HG03442 (cell line): ENCODE results near the gene MPL.
"Not testable (repeated sequence)": the region's sequence is repeated elsewhere in the genome, so short reads cannot be mapped to it uniquely, and the experiment has no call there.

ENCODE experiments used
- ATAC-seq: cut with Tn5 transposase; IDR thresholded peaks from one replicate; pipeline ENCODE4 v1.9.1; 2021; ENCODE audit warnings: mild to moderate bottlenecking, moderate library complexity; ENCODE audit not compliant: unreplicated experiment

MPL gene

GRCh38 chr1:43370564-43370963 lies 32.9 kb downstream of the MPL start:
- ATAC-seq: no peak

GRCh38 chr1:43372172-43372571 lies 34.6 kb downstream of the MPL start:
- ATAC-seq: no peak

GRCh38 chr1:43373066-43373940 lies 35.7 kb downstream of the MPL start:
- no peak for ATAC-seq

- no peak for ATAC-seq
Observed at GRCh38 chr1:43376723-43377235, 39.2 kb downstream of the MPL start.

GRCh38 chr1:43377831-43378230 lies 40.2 kb downstream of the MPL start:
- no peak for ATAC-seq

GRCh38 chr1:43379476-43379875 lies 41.9 kb downstream of the MPL start:
- no peak for ATAC-seq

- ATAC-seq: no peak
Observed at GRCh38 chr1:43381612-43382011, 44.0 kb downstream of the MPL start.

- no peak for ATAC-seq
Observed at GRCh38 chr1:43382027-43382779, 44.6 kb downstream of the MPL start.

GRCh38 chr1:43383449-43383848 lies 45.8 kb downstream of the MPL start:
- ATAC-seq: no peak

GRCh38 chr1:43386676-43387075 lies 49.1 kb downstream of the MPL start:
- no peak for ATAC-seq

- ATAC-seq: no peak
Observed at GRCh38 chr1:43387976-43388599, 50.5 kb downstream of the MPL start.

GRCh38 chr1:43388613-43389012 lies 51.0 kb downstream of the MPL start:
- no peak for ATAC-seq

GRCh38 chr1:43389326-43390313 lies 52.0 kb downstream of the MPL start, which contains the start of the genes MED8 and SZT2:
MED8 (minus strand) TSS chr1:43389800; CDS start chr1:43389764, 36 bp downstream.
SZT2 (plus strand) TSS chr1:43389899; CDS start chr1:43389969, 70 bp downstream.
- peak; percentile 88 for ATAC-seq

- no peak for ATAC-seq
Observed at GRCh38 chr1:43392702-43393101, 55.1 kb downstream of the MPL start.

- ATAC-seq: no peak
Observed at GRCh38 chr1:43395523-43395922, 57.9 kb downstream of the MPL start.

GRCh38 chr1:43396059-43396458 lies 58.4 kb downstream of the MPL start:
- ATAC-seq: no peak

- no peak for ATAC-seq
Observed at GRCh38 chr1:43398227-43398626, 60.6 kb downstream of the MPL start.

GRCh38 chr1:43400441-43400840 lies 62.8 kb downstream of the MPL start:
- ATAC-seq: not testable (repeated sequence)

- ATAC-seq: no peak
Observed at GRCh38 chr1:43402089-43402865, 64.7 kb downstream of the MPL start.
